HUES48 (cell line): ENCODE measurements around the gene NMUR2.

Experiments
- H3K27ac ChIP-seq: one replicate; pipeline ENCODE4 v1.7.0; 2013; ENCODE audit warnings: low read depth, low read length, inconsistent platforms
- H3K27me3 ChIP-seq: 2 replicates; pipeline ENCODE4 v1.6.1; 2013; ENCODE audit warnings: mild to moderate bottlenecking, low read length; ENCODE audit not compliant: control insufficient read depth, insufficient read depth
- H3K36me3 ChIP-seq: 2 replicates; pipeline ENCODE4 v1.6.1; 2013; ENCODE audit warnings: low read length; ENCODE audit not compliant: control insufficient read depth, insufficient read depth
- H3K4me1 ChIP-seq: 2 replicates; pipeline ENCODE4 v1.6.1; 2013; ENCODE audit warnings: mild to moderate bottlenecking, low read length; ENCODE audit not compliant: control insufficient read depth, insufficient read depth
- H3K4me3 ChIP-seq: 2 replicates; pipeline ENCODE4 v1.5.1; 2013; ENCODE audit warnings: mild to moderate bottlenecking, low read depth, low read length
- H3K9ac ChIP-seq: 2 replicates; pipeline ENCODE4 v1.6.1; 2013; ENCODE audit warnings: mild to moderate bottlenecking, low read depth, low read length, moderate library complexity
- H3K9me3 ChIP-seq: 2 replicates; pipeline ENCODE4 v1.6.1; 2013; ENCODE audit warnings: low read length; ENCODE audit not compliant: control insufficient read depth, insufficient read depth

The NMUR2 gene

DNA sequence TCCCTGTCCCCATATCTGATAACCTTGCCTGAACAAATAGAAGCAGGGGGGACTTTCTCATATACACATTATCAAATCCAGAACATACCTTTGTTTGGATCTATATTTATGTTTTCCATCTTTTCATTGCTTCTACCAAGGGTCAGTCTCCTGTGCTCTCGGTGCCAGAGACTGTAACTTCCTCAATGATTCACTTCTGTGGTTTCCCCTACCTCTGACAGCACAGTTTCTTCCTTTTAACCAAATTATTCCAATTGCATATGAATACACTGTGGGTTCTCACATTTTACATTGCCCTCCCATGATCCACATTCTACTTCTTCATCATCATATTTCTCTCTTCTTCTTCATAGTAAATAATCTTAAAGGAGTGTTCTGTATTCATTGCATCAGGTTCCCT, 32.2 kb downstream of the NMUR2 start:
- Histone ChIP-seq H3K4me1 (no peaks in the 10 kb centered on the region; the same call in 1 of the 2 replicates), H3K36me3 (no peaks in the 10 kb centered on the region), H3K27me3 (no peaks in the 10 kb centered on the region), H3K4me3 (no peak overlapping the region), H3K27ac (no peak overlapping the region), H3K9ac (no peak overlapping the region), H3K9me3 (no peaks in the 10 kb centered on the region)

GRCh38 chr5:152369298-152369697, 35.8 kb downstream of the NMUR2 start:
- Histone ChIP-seq H3K36me3 (no peaks in the 10 kb centered on the region), H3K4me1 (no peaks in the 10 kb centered on the region; the same call in 1 of the 2 replicates), H3K4me3 (no peak overlapping the region), H3K9me3 (no peaks in the 10 kb centered on the region), H3K9ac (no peak overlapping the region), H3K27ac (no peak overlapping the region), H3K27me3 (no peaks in the 10 kb centered on the region)

DNA sequence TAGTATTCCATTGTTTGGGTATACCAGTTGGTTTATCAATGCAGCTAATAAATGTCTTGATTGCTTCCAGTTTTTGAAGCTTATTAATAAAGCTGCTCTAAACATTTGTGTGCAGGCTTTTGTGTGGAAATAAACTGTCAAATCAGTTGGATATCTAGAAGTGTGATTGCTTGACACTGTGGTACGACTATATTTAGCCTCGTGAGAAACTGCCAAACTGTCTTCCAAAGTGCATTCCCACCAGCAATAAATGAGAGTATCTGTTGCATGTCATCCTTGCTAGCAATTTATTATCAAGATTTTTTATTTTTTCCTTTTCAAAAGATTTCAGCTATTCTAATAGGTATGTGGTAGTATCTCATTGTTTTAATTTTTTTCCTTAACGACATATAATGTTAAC, 37.5 kb downstream of the NMUR2 start:
- H3K27ac ChIP-seq, result no peak overlapping the region
- no peaks in the 10 kb centered on the region for H3K4me1 ChIP-seq
- no peaks in the 10 kb centered on the region for H3K27me3 ChIP-seq
- no peaks in the 10 kb centered on the region for H3K9me3 ChIP-seq
- no peak overlapping the region for H3K9ac ChIP-seq
- H3K4me3 ChIP-seq, result no peak overlapping the region
- no peaks in the 10 kb centered on the region for H3K36me3 ChIP-seq

DNA sequence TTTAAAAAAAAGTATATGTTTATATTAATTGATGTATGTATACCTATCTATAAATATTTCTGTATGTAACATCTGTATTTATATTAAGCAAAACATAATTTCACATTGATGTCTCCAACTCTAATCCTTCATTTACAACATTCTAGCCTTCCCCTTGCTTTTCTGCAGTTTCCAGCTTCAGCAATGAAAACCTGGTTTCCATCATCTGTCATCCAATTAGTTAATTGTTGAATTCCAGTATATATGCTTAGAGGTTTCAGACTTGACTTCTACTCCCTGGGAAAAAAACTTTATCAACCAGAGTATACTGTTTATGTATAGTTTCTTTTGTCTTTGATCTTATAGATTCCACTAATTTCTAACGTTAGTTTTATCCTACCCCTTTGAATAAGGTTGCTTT, 38.4 kb downstream of the NMUR2 start:
- no peaks in the 10 kb centered on the region for H3K9me3 ChIP-seq
- H3K4me3 ChIP-seq, result no peak overlapping the region
- H3K9ac ChIP-seq, result no peak overlapping the region
- no peaks in the 10 kb centered on the region for H3K27me3 ChIP-seq
- no peaks in the 10 kb centered on the region for H3K36me3 ChIP-seq
- H3K4me1 ChIP-seq, result no peaks in the 10 kb centered on the region
- no peak overlapping the region for H3K27ac ChIP-seq

DNA sequence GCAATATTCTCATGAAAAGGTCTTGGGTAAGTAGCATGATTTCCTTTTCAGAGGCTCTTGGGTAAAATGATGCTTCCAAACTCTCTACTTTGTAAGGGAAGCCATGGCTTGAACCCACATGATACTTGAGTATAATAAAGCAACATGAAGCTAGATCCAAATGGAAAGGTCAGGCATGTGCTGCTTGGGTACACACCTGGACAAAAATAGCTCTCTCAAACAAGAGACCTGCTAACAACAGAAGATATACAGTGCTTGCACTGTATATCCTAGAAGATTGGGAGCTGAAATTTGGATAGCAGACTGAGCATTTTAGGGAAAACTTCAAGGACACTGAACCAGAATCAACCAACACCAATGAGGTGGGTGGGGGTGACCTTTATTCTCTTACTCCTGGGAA, 40.2 kb downstream of the NMUR2 start:
- Histone ChIP-seq H3K4me3 (no peak overlapping the region), H3K9me3 (no peaks in the 10 kb centered on the region), H3K27ac (no peak overlapping the region), H3K9ac (no peak overlapping the region), H3K4me1 (no peaks in the 10 kb centered on the region), H3K36me3 (no peaks in the 10 kb centered on the region), H3K27me3 (no peaks in the 10 kb centered on the region)

DNA sequence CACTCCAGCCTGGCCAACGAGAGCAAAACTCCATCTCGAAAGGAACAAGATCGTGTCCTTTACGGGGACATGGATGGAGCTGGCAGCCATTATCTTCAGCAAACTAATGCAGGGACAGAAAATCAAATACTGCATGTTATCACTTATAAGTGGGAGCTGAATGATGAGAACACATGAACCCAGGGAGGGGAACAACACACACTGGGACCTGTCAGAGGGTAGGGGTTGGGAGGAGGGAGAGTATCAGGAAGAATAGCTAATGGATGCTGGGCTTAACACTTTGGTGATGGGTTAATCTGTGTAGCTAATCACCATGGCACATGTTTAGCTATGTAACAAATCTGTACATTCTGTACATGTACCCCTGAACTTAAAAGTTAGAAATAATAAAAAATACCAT, 40.9 kb downstream of the NMUR2 start:
- Histone ChIP-seq H3K27me3 (no peaks in the 10 kb centered on the region), H3K9me3 (no peaks in the 10 kb centered on the region), H3K36me3 (no peaks in the 10 kb centered on the region), H3K9ac (no peak overlapping the region), H3K4me1 (no peaks in the 10 kb centered on the region), H3K27ac (no peak overlapping the region), H3K4me3 (no peak overlapping the region)

GRCh38 chr5:152358861-152359568, 46.1 kb downstream of the NMUR2 start:
- no peaks in the 10 kb centered on the region for H3K27me3 ChIP-seq
- H3K9me3 ChIP-seq, result no peaks in the 10 kb centered on the region
- no peaks in the 10 kb centered on the region for H3K4me1 ChIP-seq
- H3K27ac ChIP-seq, result no peak overlapping the region
- H3K9ac ChIP-seq, result no peak overlapping the region
- no peaks in the 10 kb centered on the region for H3K36me3 ChIP-seq
- H3K4me3 ChIP-seq, result no peak overlapping the region

DNA sequence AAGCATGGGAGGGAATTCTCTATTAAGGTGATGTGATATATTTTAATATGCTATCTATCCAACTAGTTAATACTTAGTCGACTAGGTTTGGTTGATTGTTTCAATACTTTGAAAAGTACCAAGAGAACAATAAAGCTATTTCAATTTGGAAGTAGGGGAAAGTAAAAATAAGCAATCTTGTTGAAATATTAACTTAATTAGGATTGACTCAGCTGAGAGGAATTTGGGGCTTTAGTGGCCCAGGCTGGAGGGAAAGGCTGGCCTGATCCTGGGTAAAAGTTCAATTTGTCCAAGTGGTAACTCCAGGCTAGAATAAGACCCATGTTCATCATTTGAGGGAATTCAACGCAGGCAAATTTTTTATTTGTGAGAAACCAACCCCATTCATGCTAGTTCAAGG, 48.6 kb downstream of the NMUR2 start:
- Histone ChIP-seq H3K4me1 (no peaks in the 10 kb centered on the region), H3K36me3 (no peaks in the 10 kb centered on the region), H3K9ac (no peak overlapping the region)

DNA sequence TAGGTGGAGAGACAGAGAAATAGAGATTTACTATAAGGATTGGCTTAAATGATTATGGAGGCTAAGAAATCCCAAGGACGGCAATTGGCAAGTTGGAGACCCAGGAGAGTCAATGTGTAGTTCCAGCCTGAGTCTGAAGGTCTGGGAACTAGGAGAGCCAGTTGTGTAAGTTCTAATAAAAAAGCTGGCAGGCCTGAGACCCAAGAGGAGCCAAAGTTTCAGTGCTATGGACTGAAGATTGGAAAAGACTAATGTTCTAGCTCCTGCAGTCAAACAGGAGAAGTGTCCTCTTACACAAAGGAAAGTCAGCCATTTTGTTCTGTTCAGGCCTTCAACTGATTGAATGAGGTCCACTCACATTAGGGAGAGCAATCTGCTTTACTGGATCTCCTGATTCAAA, 50.0 kb downstream of the NMUR2 start:
- Histone ChIP-seq H3K27me3 (no peaks in the 10 kb centered on the region), H3K4me1 (no peaks in the 10 kb centered on the region), H3K9ac (no peak overlapping the region)

More for the DNA sequence above, 48.6 kb downstream of the NMUR2 start:
- Histone ChIP-seq H3K27ac (no peak overlapping the region), H3K27me3 (no peaks in the 10 kb centered on the region), H3K9me3 (no peaks in the 10 kb centered on the region), H3K4me3 (no peak overlapping the region)

GRCh38 chr5:152353001-152353400, 52.1 kb downstream of the NMUR2 start:
- Histone ChIP-seq H3K9me3 (no peaks in the 10 kb centered on the region), H3K4me3 (no peak overlapping the region), H3K4me1 (no peaks in the 10 kb centered on the region), H3K27me3 (no peaks in the 10 kb centered on the region), H3K36me3 (no peaks in the 10 kb centered on the region), H3K9ac (no peak overlapping the region), H3K27ac (no peak overlapping the region)

More for the DNA sequence above, 50.0 kb downstream of the NMUR2 start:
- Histone ChIP-seq H3K9me3 (no peaks in the 10 kb centered on the region), H3K36me3 (no peaks in the 10 kb centered on the region), H3K4me3 (no peak overlapping the region), H3K27ac (no peak overlapping the region)

DNA sequence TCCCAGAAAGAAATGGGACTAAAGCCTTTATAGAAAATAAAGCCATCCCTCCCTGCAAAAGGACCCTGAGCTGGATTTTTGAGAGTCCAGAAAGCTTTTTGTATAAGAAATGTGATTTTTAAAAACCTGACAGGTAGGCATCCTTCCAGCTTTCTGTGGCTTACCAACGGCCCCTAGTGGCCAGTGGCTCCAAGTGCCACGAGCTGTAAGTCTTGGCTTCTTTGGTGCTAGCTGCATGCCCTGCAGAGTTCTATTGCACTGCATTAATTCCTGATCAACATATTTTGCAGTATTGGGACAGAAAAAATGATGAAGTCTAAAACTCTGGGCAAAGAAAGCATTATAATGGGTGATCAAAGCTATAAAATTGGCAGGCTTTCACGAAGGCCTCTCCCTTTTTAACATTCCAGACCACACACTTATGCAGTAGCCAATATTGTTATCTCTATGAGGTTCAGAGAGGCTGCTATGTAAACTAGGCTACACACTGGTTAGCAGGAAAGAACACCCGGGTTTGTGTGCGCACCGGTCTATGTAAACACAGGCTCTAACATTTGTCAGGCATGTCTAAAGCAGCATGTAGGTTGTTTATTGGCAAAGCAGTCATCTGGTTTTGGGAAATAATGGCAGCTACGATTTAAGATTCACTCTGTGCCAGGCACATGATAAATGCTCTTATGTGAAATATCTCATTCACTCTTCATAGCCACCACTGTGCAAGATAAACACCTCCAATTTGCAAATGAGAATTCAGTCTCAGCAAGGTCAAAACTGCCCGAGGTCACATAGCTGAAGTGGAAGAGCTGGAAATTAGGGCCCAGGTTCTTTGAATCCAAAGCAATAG, 55.2 kb downstream of the NMUR2 start:
- Histone ChIP-seq H3K4me1 (no peaks in the 10 kb centered on the region), H3K36me3 (no peaks in the 10 kb centered on the region), H3K9me3 (no peaks in the 10 kb centered on the region; the same call in 1 of the 2 replicates), H3K9ac (no peak overlapping the region), H3K27me3 (no peaks in the 10 kb centered on the region), H3K27ac (no peak overlapping the region), H3K4me3 (no peak overlapping the region)
